Heart left ventricle (tissue), 13 donors: Measurements from ENCODE around the gene NFASC.

ENCODE experiments used
- POLR2A ChIP-seq, 2 donors: fragments of 450-650 bp; IDR thresholded peaks; one replicate each; pipeline ENCODE4 v1.6.1; 2017; ENCODE audit warnings: antibody characterized with exemption in 2 of 2, mild to moderate bottlenecking in 2 of 2, moderate library complexity in 2 of 2
- TF ChIP-seq, protein P1 (sequence below), 12 donors: fragments of 200-600 bp; sonication (generic) in 4 of 12; IDR thresholded peaks; one replicate each; pipeline versions ENCODE4 v1.5.0 to v1.8.0; 2018 to 2022; ENCODE audit warnings: antibody characterized with exemption in 12 of 12, mild to moderate bottlenecking in 5 of 12
- donor health status: ischemic (EF 13 %, LVEDD 7.1; RV severe dilation, severe dysfunction).
- donor health status: DM: no; HTN: yes; CAD: no.
- donor health status: DM: no; HTN: no; CAD: no.
- donor health status: ischemic (EF 25% LVEDD 6.9; RV normal size, moderate dysfunction).
- donor health status: ischemic (EF 25% LVEDD 5.7; RV mildly dilated, moderate dysfunction).
- donor health status: ischemic (EF 35%, LVEDD 5.7; RV mildly dilated, moderate dysfunction).
- donor health status: nonischemic (EF 11% LVEDD 7.7; RV severe dilation, severe dysfunction).
- donor health status: DM: yes; HTN: yes; CAD: no.
- donor health status: PGD.
- donor health status: ischemic (EF 29% LVEDD 5.4; RV normal size, mild dysfunction).
- donor health status: nonischemic (EF 23%, LVEDD 6.1; RV moderate dilation, normal function).

DNA sequence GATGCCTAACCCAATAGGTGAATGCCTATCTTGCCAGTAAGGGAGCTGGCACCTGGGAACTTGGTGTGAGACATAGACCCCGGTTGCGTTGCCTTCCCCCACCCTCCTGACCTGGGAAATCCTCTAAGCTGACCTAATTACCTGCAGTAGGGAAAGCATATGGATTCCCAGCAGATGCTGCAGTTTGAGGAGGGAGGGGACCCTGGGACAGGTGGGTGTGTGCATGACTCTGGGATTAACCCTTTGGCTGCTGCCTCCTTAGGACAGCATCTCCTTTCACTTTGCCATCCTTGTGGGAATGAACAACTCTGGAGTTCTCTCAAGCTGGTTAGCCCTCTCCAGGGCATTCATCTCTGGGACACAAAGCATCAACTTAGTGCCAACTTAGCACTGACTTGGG, 16.4 kb upstream of the NFASC start:
- TF ChIP-seq, protein P1, sequence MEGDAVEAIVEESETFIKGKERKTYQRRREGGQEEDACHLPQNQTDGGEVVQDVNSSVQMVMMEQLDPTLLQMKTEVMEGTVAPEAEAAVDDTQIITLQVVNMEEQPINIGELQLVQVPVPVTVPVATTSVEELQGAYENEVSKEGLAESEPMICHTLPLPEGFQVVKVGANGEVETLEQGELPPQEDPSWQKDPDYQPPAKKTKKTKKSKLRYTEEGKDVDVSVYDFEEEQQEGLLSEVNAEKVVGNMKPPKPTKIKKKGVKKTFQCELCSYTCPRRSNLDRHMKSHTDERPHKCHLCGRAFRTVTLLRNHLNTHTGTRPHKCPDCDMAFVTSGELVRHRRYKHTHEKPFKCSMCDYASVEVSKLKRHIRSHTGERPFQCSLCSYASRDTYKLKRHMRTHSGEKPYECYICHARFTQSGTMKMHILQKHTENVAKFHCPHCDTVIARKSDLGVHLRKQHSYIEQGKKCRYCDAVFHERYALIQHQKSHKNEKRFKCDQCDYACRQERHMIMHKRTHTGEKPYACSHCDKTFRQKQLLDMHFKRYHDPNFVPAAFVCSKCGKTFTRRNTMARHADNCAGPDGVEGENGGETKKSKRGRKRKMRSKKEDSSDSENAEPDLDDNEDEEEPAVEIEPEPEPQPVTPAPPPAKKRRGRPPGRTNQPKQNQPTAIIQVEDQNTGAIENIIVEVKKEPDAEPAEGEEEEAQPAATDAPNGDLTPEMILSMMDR (IDR thresholded peaks at IDR 0.05): no peak
- TF ChIP-seq POLR2A (IDR thresholded peaks at IDR 0.05): no peak
